GM21825 (cell line): ENCODE measurements around the gene BCL11B.

Source experiments
- ATAC-seq: cut with Tn5 transposase; IDR thresholded peaks from one replicate; pipeline ENCODE4 v1.9.1; 2021; ENCODE audit warnings: mild to moderate bottlenecking, moderate library complexity; ENCODE audit not compliant: unreplicated experiment

BCL11B gene

GRCh38 chr14:99268810-99269707, 2.9 kb downstream of the BCL11B start:
- ATAC-seq, result no peak

DNA sequence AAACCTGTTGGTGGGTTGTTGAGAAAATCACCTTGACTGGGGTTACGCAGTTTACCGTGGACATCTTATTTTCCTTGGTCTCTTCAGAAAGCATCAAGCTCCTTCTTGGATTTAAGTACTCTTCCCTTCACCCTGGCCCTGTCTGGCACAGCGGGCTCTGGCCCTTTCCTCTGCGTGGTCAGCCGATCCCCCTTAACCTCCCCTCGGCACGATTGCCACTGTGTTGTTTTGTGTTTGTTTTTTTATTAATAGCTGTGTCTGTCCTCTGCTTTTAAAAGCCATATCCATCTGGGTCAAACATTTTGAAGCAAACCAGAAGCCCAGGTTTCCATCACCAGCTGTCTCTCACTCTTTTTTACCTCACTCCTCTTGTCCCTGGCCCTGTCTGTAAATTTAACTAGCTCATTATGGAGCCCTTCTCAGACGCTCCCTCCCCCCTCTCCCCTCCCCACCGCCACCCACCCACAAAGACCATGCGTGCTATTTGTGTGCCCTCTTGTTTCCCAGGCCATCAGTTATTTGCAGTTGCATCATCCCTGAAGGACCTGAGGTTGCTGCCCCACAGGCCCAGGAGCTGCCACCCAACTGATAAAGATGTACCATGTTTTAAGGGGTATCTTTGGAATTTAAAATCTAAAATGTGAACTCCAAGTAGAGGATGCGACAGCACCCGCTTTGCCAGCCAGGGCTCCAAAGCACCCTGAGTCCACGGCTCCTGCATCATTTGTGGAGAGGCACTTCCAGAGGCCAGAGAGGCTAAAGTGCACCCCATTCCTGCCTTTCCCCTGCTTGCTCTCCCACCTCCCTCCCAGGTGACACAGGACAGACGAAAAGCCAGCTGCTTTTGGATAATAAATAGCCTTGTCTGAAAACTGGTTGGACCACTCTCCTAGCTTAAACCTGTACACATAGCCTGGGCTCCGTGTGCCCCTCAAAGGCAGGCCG, 3.9 kb downstream of the BCL11B start:
- no peak for ATAC-seq

- no peak for ATAC-seq
Measured at GRCh38 chr14:99267381-99267780, 4.6 kb downstream of the BCL11B start.

DNA sequence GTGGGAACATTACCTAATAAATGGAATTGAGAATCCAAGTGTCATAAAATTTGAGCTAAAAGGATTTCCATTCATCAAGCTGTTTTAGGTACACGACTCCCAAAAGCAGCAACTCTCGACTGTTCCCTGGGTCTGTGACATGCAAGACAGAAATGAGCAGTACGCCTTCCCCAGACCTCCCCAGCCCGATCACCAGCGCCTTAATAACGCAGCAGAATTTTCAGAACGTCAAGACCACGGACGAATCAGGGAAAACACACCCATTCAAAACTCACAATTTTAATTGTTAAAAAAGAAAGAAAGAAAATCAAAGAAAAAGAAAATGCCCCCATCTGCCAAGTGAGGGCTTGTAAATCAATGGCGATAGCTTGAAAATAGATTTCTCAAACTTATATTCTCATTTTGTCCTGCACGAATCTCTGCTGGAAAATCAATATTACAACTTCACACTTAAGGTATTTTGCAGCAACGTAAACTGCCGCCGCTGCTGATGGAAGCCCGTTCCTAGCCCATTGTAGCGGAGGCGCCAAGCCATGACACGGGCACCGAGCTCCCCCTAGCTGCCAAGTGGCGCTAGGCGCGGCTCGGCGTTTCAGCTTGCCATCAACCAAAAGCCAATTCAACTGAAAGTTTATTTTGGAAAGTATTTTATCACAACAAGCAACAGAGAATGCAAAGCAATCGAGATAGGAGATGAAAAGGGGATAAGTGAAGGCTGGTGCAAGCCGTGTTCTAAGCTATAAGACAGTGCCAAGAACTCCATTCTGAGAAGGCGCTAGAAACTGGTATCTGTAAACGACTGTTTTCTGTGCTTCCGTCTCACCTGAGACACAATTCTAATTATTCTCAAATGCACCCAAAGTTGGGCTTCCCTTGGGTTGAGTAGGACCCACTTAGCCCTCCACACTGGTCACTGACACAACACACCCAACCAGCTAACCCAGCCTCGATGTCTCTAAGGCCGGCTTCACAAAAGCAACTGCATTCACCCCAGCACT, 5.5 kb downstream of the BCL11B start:
- no peak for ATAC-seq

GRCh38 chr14:99265571-99265970, 6.4 kb downstream of the BCL11B start:
- ATAC-seq, result no peak

- no peak for ATAC-seq
Measured at GRCh38 chr14:99264691-99265450, 7.1 kb downstream of the BCL11B start.

- no peak for ATAC-seq
Measured at GRCh38 chr14:99263564-99264330, 8.2 kb downstream of the BCL11B start.

- ATAC-seq, result no peak
Measured at GRCh38 chr14:99262977-99263448, 9.0 kb downstream of the BCL11B start.

DNA sequence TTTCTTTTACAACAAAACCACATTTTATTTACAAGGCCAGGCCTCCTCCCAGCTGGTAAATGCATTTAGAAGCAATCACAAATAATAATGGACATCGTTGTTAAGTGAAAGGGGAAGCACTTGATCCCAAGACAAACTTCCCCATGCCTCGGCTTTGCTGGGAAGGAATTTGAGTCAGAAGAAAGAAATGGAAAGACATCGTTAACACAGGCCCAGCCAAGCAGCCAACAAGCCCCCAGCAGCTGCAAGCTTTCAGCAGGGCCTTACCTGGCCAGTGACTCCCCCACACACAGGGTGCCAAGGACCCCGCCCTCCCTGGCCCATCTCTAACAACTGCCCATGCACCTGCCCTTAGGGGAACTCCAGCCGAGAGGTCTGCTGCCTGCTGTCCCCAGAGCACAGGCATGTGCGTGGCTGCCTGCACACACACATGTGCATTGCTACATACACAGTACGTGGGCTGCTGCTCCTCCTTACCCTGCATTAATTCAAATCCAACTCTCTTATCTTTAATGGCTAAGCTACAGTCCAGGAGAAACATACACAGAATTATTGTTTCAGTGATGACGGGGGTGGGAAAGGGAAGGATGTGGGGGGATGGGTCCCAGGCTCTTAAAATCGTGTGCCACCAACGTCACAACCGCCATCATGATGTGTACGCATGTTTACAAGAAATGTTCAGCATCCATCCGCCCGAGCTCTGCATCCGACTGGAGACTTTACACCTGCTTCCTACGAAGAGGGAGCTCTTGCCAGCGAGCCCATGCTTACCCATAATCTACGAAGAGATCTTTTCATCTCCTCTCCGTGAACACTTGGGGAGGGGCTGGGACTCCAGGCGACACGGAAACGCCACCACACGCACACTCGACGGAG, 9.8 kb downstream of the BCL11B start:
- no peak for ATAC-seq

GRCh38 chr14:99260587-99261551, 11.1 kb downstream of the BCL11B start:
- no peak for ATAC-seq

DNA sequence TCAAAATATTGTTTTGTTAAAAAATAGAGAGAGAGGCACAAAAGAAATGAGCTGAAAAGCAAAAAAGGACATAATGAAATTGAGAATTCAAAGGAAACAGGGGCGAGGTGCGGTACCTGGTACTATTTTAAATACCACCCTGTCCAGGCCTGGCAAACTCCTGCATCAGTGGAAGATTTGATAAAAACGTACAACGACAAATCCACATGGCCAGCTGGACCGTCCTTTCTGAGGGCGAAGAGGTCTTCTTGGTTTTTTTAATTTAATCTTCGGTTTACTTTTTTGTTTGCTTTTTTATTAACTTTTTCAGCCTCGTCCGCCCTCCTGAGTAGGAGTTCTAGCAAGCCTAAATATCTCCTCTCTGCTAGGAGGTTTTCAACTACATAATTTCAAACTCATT, 11.9 kb downstream of the BCL11B start:
- no peak for ATAC-seq

DNA sequence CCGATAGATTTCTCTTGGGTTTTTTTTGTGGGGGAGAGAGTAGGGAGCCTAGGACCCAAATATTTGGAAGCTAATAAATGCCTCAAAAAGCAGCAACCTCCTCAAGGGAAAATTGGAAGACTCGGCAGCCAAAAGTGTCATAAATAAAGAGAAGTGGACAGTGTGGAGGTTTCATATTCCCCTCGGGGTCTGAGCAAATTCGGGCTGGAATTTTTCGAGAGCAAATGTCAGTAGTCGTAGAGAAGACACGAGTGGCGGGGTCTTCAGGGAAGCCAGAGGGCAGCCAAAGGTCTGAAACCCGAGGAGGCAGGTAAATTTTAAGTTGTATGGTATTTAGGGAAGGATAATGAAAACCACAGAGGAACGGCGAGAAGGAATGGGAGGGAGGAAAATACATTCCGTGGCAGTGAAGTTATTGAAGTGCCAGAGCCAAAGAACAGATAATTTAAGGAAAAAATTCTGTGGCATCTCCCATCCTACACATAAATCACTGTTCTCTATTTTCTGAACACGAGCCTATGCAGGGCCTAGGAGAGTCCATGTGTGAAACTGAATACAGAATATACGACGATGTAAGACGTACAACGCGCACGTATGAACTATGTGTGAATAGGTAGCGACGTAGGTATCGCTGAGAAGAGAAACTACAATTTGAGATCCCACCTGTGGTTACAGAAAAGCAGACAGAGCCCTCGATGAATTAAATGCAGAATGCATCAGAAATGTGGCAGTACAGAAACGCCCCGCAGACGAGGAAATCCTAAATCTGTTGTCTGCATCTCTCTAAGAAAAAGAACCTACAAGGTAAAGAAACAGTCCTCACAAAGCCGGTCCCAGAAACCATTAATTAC, 12.9 kb downstream of the BCL11B start:
- no peak for ATAC-seq

DNA sequence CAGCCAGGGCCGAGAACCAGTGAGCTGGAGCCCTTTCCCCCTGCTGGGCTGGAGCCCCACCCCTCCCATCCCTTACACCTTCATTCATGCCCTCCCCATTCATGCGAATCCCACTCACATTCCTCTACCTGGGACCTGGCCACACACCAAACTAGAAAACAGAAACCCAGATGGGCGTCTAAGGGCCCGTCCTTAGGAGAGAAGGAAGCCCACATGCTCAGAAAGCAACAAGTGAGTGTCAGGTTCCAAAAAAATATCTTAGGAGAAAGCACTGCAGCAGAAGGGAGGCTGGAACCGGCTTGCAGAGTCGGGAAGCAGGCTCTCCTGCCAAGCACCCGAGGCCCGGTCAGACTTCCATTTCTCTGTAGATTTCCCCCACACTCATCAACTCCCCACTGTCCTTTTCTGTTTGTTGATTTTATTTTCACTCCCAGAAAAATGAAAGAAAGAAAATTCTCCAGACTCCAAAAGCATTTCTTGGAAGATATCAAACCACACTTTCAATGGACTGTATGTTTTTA, 13.6 kb downstream of the BCL11B start:
- no peak for ATAC-seq

DNA sequence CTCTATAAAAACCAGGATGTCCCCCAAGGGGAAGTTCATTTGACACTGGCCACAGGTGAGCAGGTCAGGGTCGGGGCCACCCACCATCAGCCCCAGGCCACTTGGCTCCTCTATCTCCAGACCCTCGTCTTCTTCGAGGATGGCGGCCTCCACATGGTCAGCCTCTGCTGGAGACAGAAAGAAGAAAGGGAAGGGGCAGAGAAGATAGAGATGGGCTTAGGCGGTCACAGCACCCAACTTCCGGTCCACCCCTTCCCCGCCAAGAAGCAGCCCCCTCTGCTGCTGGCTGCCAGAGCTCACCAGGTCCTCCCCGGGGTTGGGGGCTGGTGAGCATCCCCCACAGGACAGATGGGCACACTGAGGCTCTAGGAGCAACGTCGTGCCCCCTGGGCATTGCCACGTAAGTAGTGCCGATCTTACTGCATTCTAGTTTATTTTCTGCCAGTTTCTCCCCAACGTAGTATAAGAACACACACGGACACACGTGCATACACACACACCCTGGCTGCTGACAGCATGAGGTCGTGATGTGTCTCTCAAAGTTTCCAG, 14.2 kb downstream of the BCL11B start:
- ATAC-seq, result no peak

DNA sequence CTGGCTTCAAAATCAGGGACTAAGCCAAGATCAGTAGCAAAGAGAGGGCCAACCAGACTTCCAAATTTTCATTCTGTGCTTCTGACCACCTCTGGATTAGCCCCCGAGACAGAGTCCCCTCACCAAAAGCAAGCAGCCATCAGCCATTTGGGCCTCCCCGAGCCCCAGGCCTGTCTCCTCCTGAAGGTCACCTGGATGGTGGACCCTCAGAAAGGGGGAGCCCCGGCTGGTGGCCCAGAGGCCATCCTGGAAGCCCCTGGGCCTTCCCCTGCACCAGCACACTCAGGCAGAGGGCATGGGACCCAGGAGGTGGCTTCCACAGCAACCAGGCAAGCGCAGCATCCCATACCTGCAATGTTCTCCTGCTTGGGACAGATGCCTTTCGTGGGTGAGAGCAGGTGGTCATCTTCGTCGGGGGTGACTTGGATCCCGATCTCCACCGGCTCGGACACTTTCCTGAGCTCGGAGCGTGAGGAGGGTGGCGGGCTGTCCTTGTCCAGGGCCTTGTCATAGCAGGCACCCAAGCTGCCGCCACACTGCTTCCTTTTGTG, 14.8 kb downstream of the BCL11B start:
- ATAC-seq, result no peak
